Osteoblast (primary cell): ENCODE measurements around the gene SERPINB11. TPM values are rescaled to one million over a fixed set of nuclear protein-coding genes. Genes with fewer than 3 reads are reported as not detected.

Experiments
- DNase-seq: peaks from one replicate; pipeline ENCODE4 v3.0.0; 2011; ENCODE audit warnings: low spot score, mixed read lengths; ENCODE audit not compliant: insufficient read length; ENCODE audit errors: missing footprints
- H2AFZ ChIP-seq: 2 replicates; pipeline ENCODE4 v1.6.0; 2011; ENCODE audit warnings: mild to moderate bottlenecking, low read length
- H3K27ac ChIP-seq: 2 replicates; pipeline ENCODE4 v1.5.1; 2011; ENCODE audit warnings: mild to moderate bottlenecking, low read depth, low read length, moderate library complexity
- H3K27me3 ChIP-seq: 2 replicates; pipeline ENCODE4 v1.6.0; 2012; ENCODE audit warnings: mild to moderate bottlenecking, control low read depth, inconsistent platforms, low read length, moderate library complexity; ENCODE audit not compliant: insufficient read depth
- H3K36me3 ChIP-seq: 2 replicates; pipeline ENCODE4 v1.5.1; 2011; ENCODE audit warnings: mild to moderate bottlenecking, low read length, control low read depth, moderate library complexity; ENCODE audit not compliant: insufficient read depth
- H3K4me1 ChIP-seq: 2 replicates; pipeline ENCODE4 v1.5.1; 2011; ENCODE audit warnings: mild to moderate bottlenecking, low read length, control low read depth, moderate library complexity; ENCODE audit not compliant: insufficient read depth
- H3K4me2 ChIP-seq: 2 replicates; pipeline ENCODE4 v1.6.0; 2011; ENCODE audit warnings: mild to moderate bottlenecking, low read length; ENCODE audit not compliant: insufficient read depth
- H3K4me3 ChIP-seq: fragments of 200-600 bp; sonication (generic); 3 replicates; pipeline ENCODE4 v1.5.1; 2012; ENCODE audit warnings: mild to moderate bottlenecking, low read length, inconsistent platforms; ENCODE audit not compliant: insufficient read depth
- H3K79me2 ChIP-seq: 2 replicates; pipeline ENCODE4 v1.6.0; 2012; ENCODE audit warnings: mild to moderate bottlenecking, low read length, control low read depth, inconsistent platforms; ENCODE audit not compliant: insufficient read depth
- H3K9me3 ChIP-seq: 2 replicates; pipeline ENCODE4 v1.5.1; 2011; ENCODE audit warnings: low read depth, low read length, control low read depth
- H4K20me1 ChIP-seq: 2 replicates; pipeline ENCODE4 v1.6.0; 2012; ENCODE audit warnings: mild to moderate bottlenecking, low read length, control low read depth; ENCODE audit not compliant: insufficient read depth
- total RNA-seq: library from RNA; depleted of rRNA; stranded (reverse); fragments of >200 nt; gene quantifications from 2 replicates; pipeline ENCODE4 v1.2.3, GENCODE V29; 2012
- TF ChIP-seq, protein P1 (sequence below): IDR thresholded peaks from 2 replicates; pipeline ENCODE4 v1.5.1; 2011; ENCODE audit warnings: mild to moderate bottlenecking, low read depth, low read length, moderate library complexity; ENCODE audit errors: extremely low read depth

Gene SERPINB11
- total RNA-seq, 1 donor: not detected

DNA sequence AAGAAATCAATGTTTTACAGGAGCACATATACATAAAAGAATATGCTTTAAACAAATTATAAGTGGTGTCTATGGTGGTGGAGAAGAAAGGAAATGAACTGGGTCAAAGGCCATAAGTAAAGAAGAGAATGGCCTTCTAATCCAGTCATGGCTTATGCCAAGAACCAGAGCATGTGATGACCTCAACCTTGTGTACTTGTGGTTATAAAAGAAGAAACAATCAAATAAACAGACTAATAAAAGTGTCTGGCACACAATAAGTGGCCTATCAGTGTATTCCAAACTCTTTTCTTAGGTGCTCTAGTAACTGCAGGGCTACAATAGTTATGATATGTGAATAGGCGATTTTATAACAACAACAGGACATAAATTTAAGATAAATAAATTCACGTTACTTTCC lies 2.6 kb downstream of the SERPINB11 start:
- Histone ChIP-seq H4K20me1 (no peaks in the 10 kb centered on the region), H2AFZ (no peak overlapping the region), H3K4me3 (no peak overlapping the region), H3K27me3 (no peaks in the 10 kb centered on the region), H3K27ac (no peak overlapping the region), H3K79me2 (no peaks in the 10 kb centered on the region), H3K4me2 (peak overlapping the region; percentile 37), H3K4me1 (peaks cover 12% of the 10 kb centered on the region), H3K36me3 (no peaks in the 10 kb centered on the region), H3K9me3 (no peaks in the 10 kb centered on the region)
- no peak for DNase-seq
- TF ChIP-seq, protein P1, sequence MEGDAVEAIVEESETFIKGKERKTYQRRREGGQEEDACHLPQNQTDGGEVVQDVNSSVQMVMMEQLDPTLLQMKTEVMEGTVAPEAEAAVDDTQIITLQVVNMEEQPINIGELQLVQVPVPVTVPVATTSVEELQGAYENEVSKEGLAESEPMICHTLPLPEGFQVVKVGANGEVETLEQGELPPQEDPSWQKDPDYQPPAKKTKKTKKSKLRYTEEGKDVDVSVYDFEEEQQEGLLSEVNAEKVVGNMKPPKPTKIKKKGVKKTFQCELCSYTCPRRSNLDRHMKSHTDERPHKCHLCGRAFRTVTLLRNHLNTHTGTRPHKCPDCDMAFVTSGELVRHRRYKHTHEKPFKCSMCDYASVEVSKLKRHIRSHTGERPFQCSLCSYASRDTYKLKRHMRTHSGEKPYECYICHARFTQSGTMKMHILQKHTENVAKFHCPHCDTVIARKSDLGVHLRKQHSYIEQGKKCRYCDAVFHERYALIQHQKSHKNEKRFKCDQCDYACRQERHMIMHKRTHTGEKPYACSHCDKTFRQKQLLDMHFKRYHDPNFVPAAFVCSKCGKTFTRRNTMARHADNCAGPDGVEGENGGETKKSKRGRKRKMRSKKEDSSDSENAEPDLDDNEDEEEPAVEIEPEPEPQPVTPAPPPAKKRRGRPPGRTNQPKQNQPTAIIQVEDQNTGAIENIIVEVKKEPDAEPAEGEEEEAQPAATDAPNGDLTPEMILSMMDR: no peak

DNA sequence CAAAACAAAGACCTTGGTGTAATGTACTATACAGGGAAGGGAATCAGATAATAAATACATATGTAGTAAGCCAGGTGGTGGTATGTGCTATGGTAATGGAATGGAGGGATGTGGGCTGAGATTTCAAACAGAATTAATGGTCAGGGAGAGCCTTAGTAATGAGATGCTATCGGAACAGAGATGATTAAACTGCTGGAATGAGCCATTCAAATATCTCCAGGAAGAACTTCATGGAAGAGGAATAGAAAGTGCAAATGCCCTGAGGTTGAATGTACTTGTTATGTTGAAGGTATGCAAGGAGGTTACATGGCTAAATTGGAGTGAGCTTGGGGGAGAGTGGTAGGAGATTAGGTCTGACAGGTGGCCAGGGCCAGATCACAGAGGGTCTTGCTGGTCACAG lies 5.1 kb downstream of the SERPINB11 start:
- Histone ChIP-seq H3K36me3 (no peaks in the 10 kb centered on the region), H2AFZ (no peak overlapping the region), H3K4me3 (no peak overlapping the region), H3K27ac (peak overlapping the region; percentile 64), H3K9me3 (no peaks in the 10 kb centered on the region), H3K79me2 (no peaks in the 10 kb centered on the region), H3K4me1 (peaks cover 12% of the 10 kb centered on the region), H4K20me1 (no peaks in the 10 kb centered on the region), H3K27me3 (no peaks in the 10 kb centered on the region), H3K4me2 (no peak overlapping the region)
- DNase-seq: no peak
- TF ChIP-seq, protein P1: no peak

DNA sequence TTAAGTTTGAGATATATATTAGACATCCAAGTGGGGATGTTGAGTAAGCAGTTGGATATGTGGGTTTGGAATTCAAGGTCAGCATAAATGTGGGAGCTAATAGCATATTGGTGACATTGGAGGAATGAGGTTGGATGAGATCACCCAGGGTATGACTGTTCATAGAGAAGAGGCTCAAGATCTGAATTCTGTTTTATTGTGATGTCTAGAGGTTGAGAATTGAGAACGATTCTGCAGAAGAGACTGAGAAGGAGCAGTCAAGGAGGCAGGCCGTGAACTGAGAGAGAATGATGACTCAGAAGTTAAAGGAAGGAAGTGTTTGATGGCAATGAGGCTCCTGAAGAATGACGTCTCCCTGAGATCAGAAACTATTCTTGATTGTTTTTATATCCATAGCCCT lies 5.9 kb downstream of the SERPINB11 start:
- no peak for DNase-seq
- H2AFZ ChIP-seq: peak overlapping the region; percentile 38
- H3K27ac ChIP-seq: peak overlapping the region; percentile 64

DNA sequence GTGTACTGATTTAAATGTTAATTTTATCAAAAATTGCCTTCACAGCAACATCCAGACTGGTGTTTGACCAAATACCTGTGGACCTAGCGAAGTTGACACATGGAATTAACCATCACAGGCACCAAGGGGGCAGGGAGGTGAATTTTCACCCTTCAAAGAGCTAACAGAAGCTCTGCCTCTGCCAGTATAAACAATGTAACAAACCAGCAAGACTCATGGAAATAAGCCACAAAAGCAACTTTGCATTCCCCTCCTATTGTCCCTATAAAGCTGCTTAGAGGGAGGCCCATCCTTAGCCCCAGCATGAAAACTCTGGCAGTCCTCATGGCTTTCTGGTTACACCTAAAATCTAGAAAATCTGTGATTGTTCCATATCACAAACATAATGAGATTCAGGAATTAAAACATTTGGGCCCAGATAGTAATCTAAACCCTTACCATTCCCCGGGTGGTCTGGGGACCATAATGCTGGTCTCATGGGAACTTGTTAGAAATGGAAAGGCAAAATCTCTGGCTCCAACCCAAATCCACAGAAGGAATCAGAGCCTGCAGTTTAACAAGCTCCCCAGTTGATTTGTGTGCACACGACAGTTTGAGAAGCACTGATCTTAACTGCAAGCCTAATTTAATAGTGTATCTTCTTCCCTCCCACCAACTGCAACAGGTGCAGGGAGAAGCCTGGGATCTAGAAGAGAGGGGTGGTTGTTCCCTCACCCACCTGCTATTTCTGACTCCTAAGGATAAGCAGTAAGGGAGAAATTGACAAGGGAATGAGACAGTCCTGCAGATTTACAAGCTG lies 23.1 kb downstream of the SERPINB11 start:
- no peak overlapping the region for H3K4me3 ChIP-seq
- H3K27me3 ChIP-seq: peaks cover 8% of the 10 kb centered on the region
- TF ChIP-seq, protein P1: no peak
- DNase-seq: no peak
- H2AFZ ChIP-seq: no peak overlapping the region
- no peaks in the 10 kb centered on the region for H3K79me2 ChIP-seq
- no peaks in the 10 kb centered on the region for H3K36me3 ChIP-seq
- no peaks in the 10 kb centered on the region for H3K4me1 ChIP-seq
- H3K9me3 ChIP-seq: no peaks in the 10 kb centered on the region
- H4K20me1 ChIP-seq: no peaks in the 10 kb centered on the region
- H3K4me2 ChIP-seq: no peak overlapping the region
- no peak overlapping the region for H3K27ac ChIP-seq

More for the DNA sequence above, 5.9 kb downstream of the SERPINB11 start:
- H3K4me1 ChIP-seq: peaks cover 12% of the 10 kb centered on the region
- no peaks in the 10 kb centered on the region for H3K79me2 ChIP-seq
- H3K27me3 ChIP-seq: no peaks in the 10 kb centered on the region
- peak overlapping the region; percentile 6 for H3K4me2 ChIP-seq
- H3K36me3 ChIP-seq: no peaks in the 10 kb centered on the region
- no peaks in the 10 kb centered on the region for H3K9me3 ChIP-seq
- TF ChIP-seq, protein P1: no peak
- H4K20me1 ChIP-seq: no peaks in the 10 kb centered on the region
- no peak overlapping the region for H3K4me3 ChIP-seq
